Activated T-helper 2 cell treated with anti-CD3 and anti-CD28 coated beads, Interferon-gamma antibody, Interleukin-2, Interleukin-4, amounts not matched to agents 10 μg/mL and 5 μg/mL and 100 μg/mL, durations not matched to agents 14 hours and 24 hours and 36 hours (primary cell): ENCODE measurements around the gene PRSS53. TPM values are rescaled to one million over a fixed set of nuclear protein-coding genes. Genes with fewer than 3 reads are reported as not detected.

Source experiments
- DNase-seq: peaks from one replicate; pipeline ENCODE4 v3.0.0; 2021; ENCODE audit warnings: low spot score
- H3K27ac Mint-ChIP-seq: one replicate; pipeline ENCODE4 v1.8.0; 2021; ENCODE audit warnings: mixed read lengths
- H3K27me3 Mint-ChIP-seq: one replicate; pipeline ENCODE4 v1.8.0; 2021; ENCODE audit warnings: low read depth, mixed read lengths
- H3K36me3 Mint-ChIP-seq: one replicate; pipeline ENCODE4 v1.8.0; 2021; ENCODE audit warnings: low read depth, mixed read lengths
- H3K4me1 Mint-ChIP-seq: one replicate; pipeline ENCODE4 v1.8.0; 2021; ENCODE audit warnings: low read depth, mixed read lengths
- H3K4me3 Mint-ChIP-seq: one replicate; pipeline ENCODE4 v1.8.0; 2021; ENCODE audit warnings: low read depth, mild to moderate bottlenecking, moderate library complexity, mixed read lengths
- H3K9me3 Mint-ChIP-seq: one replicate; pipeline ENCODE4 v1.8.0; 2021; ENCODE audit warnings: mixed read lengths
- intact Hi-C: fragments of 100-400 bp; cut with micrococcal nuclease; formaldehyde crosslinking; loops from one replicate; pipeline ENCODE4 v1.15.1; 2023
- total RNA-seq: library from RNA; stranded (reverse); gene quantifications from 2 replicates; pipeline ENCODE4 v1.2.3, GENCODE V29; 2022

Gene PRSS53
- total RNA-seq, 1 donor from 2014 or later = 4.8 TPM

GRCh38 chr16:31061813-31062440 lies 26.8 kb downstream of the PRSS53 start:
- no peak for DNase-seq
- Mint-ChIP-seq H3K4me3 (no peak overlapping the region), H3K36me3 (peaks cover 50% of the 10 kb centered on the region), H3K9me3 (no peaks in the 10 kb centered on the region), H3K4me1 (peaks cover 24% of the 10 kb centered on the region), H3K27ac (no peak overlapping the region), H3K27me3 (no peaks in the 10 kb centered on the region)
- intact Hi-C loops = no loop called here

- no peak for DNase-seq
- H3K36me3 Mint-ChIP-seq = peaks cover 50% of the 10 kb centered on the region
- peaks cover 24% of the 10 kb centered on the region for H3K4me1 Mint-ChIP-seq
- H3K4me3 Mint-ChIP-seq = no peak overlapping the region
- H3K27me3 Mint-ChIP-seq = no peaks in the 10 kb centered on the region
- H3K9me3 Mint-ChIP-seq = no peaks in the 10 kb centered on the region
- intact Hi-C loops = no loop called here
- no peak overlapping the region for H3K27ac Mint-ChIP-seq
These were observed 27.5 kb downstream of the PRSS53 start for GRCh38 chr16:31061126-31061812.

GRCh38 chr16:31055613-31056012 lies 33.1 kb downstream of the PRSS53 start:
- no peaks in the 10 kb centered on the region for H3K9me3 Mint-ChIP-seq
- H3K36me3 Mint-ChIP-seq = peaks cover 15% of the 10 kb centered on the region
- H3K4me3 Mint-ChIP-seq = no peak overlapping the region
- DNase-seq = no peak
- H3K27me3 Mint-ChIP-seq = no peaks in the 10 kb centered on the region
- peak overlapping the region; percentile 38 for H3K27ac Mint-ChIP-seq
- intact Hi-C loops = no loop called here
- peaks cover 9% of the 10 kb centered on the region for H3K4me1 Mint-ChIP-seq

- Mint-ChIP-seq H3K4me1 (peaks cover 9% of the 10 kb centered on the region), H3K27ac (no peak overlapping the region), H3K27me3 (no peaks in the 10 kb centered on the region), H3K36me3 (peaks cover 4% of the 10 kb centered on the region), H3K9me3 (no peaks in the 10 kb centered on the region), H3K4me3 (no peak overlapping the region)
- intact Hi-C loops = no loop called here
- DNase-seq = no peak
These were observed 36.6 kb downstream of the PRSS53 start for GRCh38 chr16:31052114-31052513.

- intact Hi-C loops = no loop called here
- Mint-ChIP-seq H3K4me1 (peaks cover 9% of the 10 kb centered on the region), H3K27ac (no peak overlapping the region), H3K9me3 (no peaks in the 10 kb centered on the region), H3K4me3 (no peak overlapping the region), H3K27me3 (no peaks in the 10 kb centered on the region), H3K36me3 (no peaks in the 10 kb centered on the region)
- DNase-seq = no peak
These were observed 38.3 kb downstream of the PRSS53 start for GRCh38 chr16:31050280-31051030.

GRCh38 chr16:31043898-31044481 lies 44.8 kb downstream of the PRSS53 start:
- H3K36me3 Mint-ChIP-seq = peaks cover 12% of the 10 kb centered on the region
- H3K4me3 Mint-ChIP-seq = no peak overlapping the region
- H3K27me3 Mint-ChIP-seq = no peaks in the 10 kb centered on the region
- no peaks in the 10 kb centered on the region for H3K4me1 Mint-ChIP-seq
- H3K27ac Mint-ChIP-seq = no peak overlapping the region
- no peaks in the 10 kb centered on the region for H3K9me3 Mint-ChIP-seq
- DNase-seq = no peak
- intact Hi-C loops = no loop called here

GRCh38 chr16:31043352-31043751 lies 45.4 kb downstream of the PRSS53 start:
- Mint-ChIP-seq H3K4me1 (no peaks in the 10 kb centered on the region), H3K4me3 (no peak overlapping the region), H3K27me3 (no peaks in the 10 kb centered on the region), H3K36me3 (peaks cover 19% of the 10 kb centered on the region), H3K9me3 (no peaks in the 10 kb centered on the region), H3K27ac (no peak overlapping the region)
- intact Hi-C loops = no loop called here
- no peak for DNase-seq

GRCh38 chr16:31042866-31043265 lies 45.9 kb downstream of the PRSS53 start:
- Mint-ChIP-seq H3K4me1 (no peaks in the 10 kb centered on the region), H3K9me3 (no peaks in the 10 kb centered on the region), H3K27me3 (no peaks in the 10 kb centered on the region), H3K27ac (no peak overlapping the region), H3K4me3 (no peak overlapping the region), H3K36me3 (peaks cover 21% of the 10 kb centered on the region)
- no peak for DNase-seq
- intact Hi-C loops = no loop called here

GRCh38 chr16:31038993-31039392 lies 49.8 kb downstream of the PRSS53 start:
- intact Hi-C loops = no loop called here
- Mint-ChIP-seq H3K27me3 (no peaks in the 10 kb centered on the region), H3K36me3 (peaks cover 34% of the 10 kb centered on the region), H3K4me3 (no peak overlapping the region), H3K9me3 (no peaks in the 10 kb centered on the region), H3K4me1 (peaks cover 4% of the 10 kb centered on the region), H3K27ac (no peak overlapping the region)
- no peak for DNase-seq

GRCh38 chr16:31036691-31037090 lies 52.1 kb downstream of the PRSS53 start:
- Mint-ChIP-seq H3K9me3 (no peaks in the 10 kb centered on the region), H3K36me3 (peaks cover 34% of the 10 kb centered on the region), H3K4me1 (peaks cover 14% of the 10 kb centered on the region), H3K4me3 (no peak overlapping the region), H3K27me3 (no peaks in the 10 kb centered on the region), H3K27ac (no peak overlapping the region)
- intact Hi-C loops = no loop called here
- no peak for DNase-seq

GRCh38 chr16:31033709-31034492 lies 54.8 kb downstream of the PRSS53 start:
- Mint-ChIP-seq H3K27me3 (no peaks in the 10 kb centered on the region), H3K9me3 (no peaks in the 10 kb centered on the region), H3K27ac (peak overlapping the region; percentile 89), H3K4me3 (peak overlapping the region; percentile 87), H3K36me3 (peaks cover 24% of the 10 kb centered on the region), H3K4me1 (peaks cover 16% of the 10 kb centered on the region)
- intact Hi-C loops = loop anchor here (1.0 to 2.0 kb wide), 5 partner anchors 37 to 111 kb away; partner anchors contain the start of genes FBXL19, KAT8, VKORC1 and ZNF646
- DNase-seq = peak; percentile 84
